HEK293 (cell line): ENCODE results near the gene PTPRK.

ENCODE experiments used
- CTCF ChIA-PET: fragments of 350-600 bp; formaldehyde crosslinking; extraction: SDS; loops from one replicate; lab custom pipeline; 2021; ENCODE audit warnings: antibody characterized with exemption; lab: Yijun Ruan, JAX
- POLR2A ChIA-PET: fragments of 300-600 bp; formaldehyde crosslinking; extraction: SDS; loops from one replicate; lab custom pipeline; 2020; ENCODE audit warnings: antibody characterized with exemption, inconsistent platforms; lab: Yijun Ruan, JAX
- H3K27ac ChIP-seq: fragments of 200-500 bp; sonication (Bioruptor generic); 2 replicates; pipeline ENCODE4 v1.5.1; 2014; ENCODE audit warnings: low read depth, low read length, control low read depth, inconsistent platforms; ENCODE audit errors: extremely low read depth
- H3K36me3 ChIP-seq, 2 experiments: fragments of 200-500 bp in 1 of 2; sonication (Bioruptor generic) in 1 of 2; 1 replicate in 1 of 2; 2 replicates in 1 of 2; pipeline ENCODE4 v1.5.1; 2014 to 2017; ENCODE audit warnings: inconsistent platforms in 2 of 2, low read length in 2 of 2; ENCODE audit not compliant: control insufficient read depth in 2 of 2, insufficient read depth in 1 of 2
- H3K4me1 ChIP-seq: fragments of 200-500 bp; sonication (Bioruptor generic); 2 replicates; pipeline ENCODE4 v1.5.1; 2014; ENCODE audit warnings: mild to moderate bottlenecking, low read length, inconsistent platforms; ENCODE audit not compliant: control insufficient read depth, insufficient read depth
- H3K4me3 ChIP-seq: 2 replicates; pipeline ENCODE4 v1.5.1; 2011; ENCODE audit warnings: low read depth, mild to moderate bottlenecking, control low read depth, low read length, moderate library complexity
- H3K9me3 ChIP-seq: fragments of 200-500 bp; sonication (Bioruptor generic); 2 replicates; pipeline ENCODE4 v1.5.1; 2014; ENCODE audit warnings: low read depth, low read length, inconsistent platforms; ENCODE audit not compliant: control insufficient read depth, insufficient read depth
- PBX3 ChIP-seq: sonication (generic); formaldehyde crosslinking; IDR thresholded peaks from 2 replicates; pipeline ENCODE4 v1.8.1; 2022; ENCODE audit warnings: mild to moderate bottlenecking, moderate library complexity, missing genetic modification reagents
- TCF7L2 ChIP-seq: IDR thresholded peaks from 2 replicates; pipeline ENCODE4 v1.6.1; 2011; ENCODE audit warnings: low read depth, mild to moderate bottlenecking, inconsistent platforms, low read length, moderate library complexity, borderline replicate concordance
- WT1 ChIP-seq: fragments of 450-650 bp; formaldehyde crosslinking; IDR thresholded peaks from 2 replicates; pipeline ENCODE4 v1.5.1; 2016; ENCODE audit warnings: missing biosample characterization, missing genetic modification characterization
- ZBTB10 ChIP-seq: fragments of 450-650 bp; formaldehyde crosslinking; IDR thresholded peaks from 2 replicates; pipeline ENCODE4 v1.5.1; 2016; ENCODE audit warnings: missing biosample characterization, missing genetic modification characterization
- ZBTB17 ChIP-seq: fragments of 450-650 bp; formaldehyde crosslinking; IDR thresholded peaks from 2 replicates; pipeline ENCODE4 v1.5.1; 2016; ENCODE audit warnings: missing biosample characterization, missing genetic modification characterization
- ZBTB48 ChIP-seq: fragments of 450-650 bp; formaldehyde crosslinking; IDR thresholded peaks from 2 replicates; pipeline ENCODE4 v1.5.1; 2016; ENCODE audit warnings: missing biosample characterization, missing genetic modification characterization
- ZFP37 ChIP-seq: fragments of 450-650 bp; formaldehyde crosslinking; IDR thresholded peaks from 2 replicates; pipeline ENCODE4 v1.5.1; 2016; ENCODE audit warnings: missing biosample characterization, missing genetic modification characterization
- ZNF140 ChIP-seq: fragments of 450-650 bp; formaldehyde crosslinking; IDR thresholded peaks from 2 replicates; pipeline ENCODE4 v1.5.1; 2016; ENCODE audit warnings: missing biosample characterization, missing genetic modification characterization
- ZNF155 ChIP-seq: fragments of 450-650 bp; formaldehyde crosslinking; IDR thresholded peaks from 2 replicates; pipeline ENCODE4 v1.5.1; 2016; ENCODE audit warnings: missing biosample characterization, missing genetic modification characterization
- ZNF2 ChIP-seq: fragments of 450-650 bp; formaldehyde crosslinking; IDR thresholded peaks from 2 replicates; pipeline ENCODE4 v1.5.1; 2016; ENCODE audit warnings: missing biosample characterization, missing genetic modification characterization
- ZNF239 ChIP-seq: fragments of 450-650 bp; formaldehyde crosslinking; IDR thresholded peaks from 2 replicates; pipeline ENCODE4 v1.5.1; 2016; ENCODE audit warnings: missing biosample characterization, missing genetic modification characterization
- ZNF37A ChIP-seq: fragments of 450-650 bp; IDR thresholded peaks from 2 replicates; pipeline ENCODE4 v1.5.1; 2018; ENCODE audit warnings: missing biosample characterization, missing genetic modification characterization
- ZNF501 ChIP-seq: fragments of 450-650 bp; formaldehyde crosslinking; IDR thresholded peaks from 2 replicates; pipeline ENCODE4 v1.5.1; 2016; ENCODE audit warnings: missing biosample characterization, missing genetic modification characterization
- ZNF596 ChIP-seq: fragments of 450-650 bp; IDR thresholded peaks from 2 replicates; pipeline ENCODE4 v1.5.0; 2018; ENCODE audit warnings: missing biosample characterization, mild to moderate bottlenecking, missing genetic modification characterization, moderate library complexity
- ZNF600 ChIP-seq: fragments of 450-650 bp; formaldehyde crosslinking; IDR thresholded peaks from 2 replicates; pipeline ENCODE4 v1.5.1; 2016; ENCODE audit warnings: missing biosample characterization, missing genetic modification characterization
- ZNF645 ChIP-seq: fragments of 450-650 bp; formaldehyde crosslinking; IDR thresholded peaks from 2 replicates; pipeline ENCODE4; 2016; ENCODE audit warnings: missing biosample characterization, missing genetic modification characterization
- ZSCAN18 ChIP-seq: fragments of 450-650 bp; formaldehyde crosslinking; IDR thresholded peaks from 2 replicates; pipeline ENCODE4 v1.5.1; 2016; ENCODE audit warnings: missing biosample characterization, missing genetic modification characterization

PTPRK gene

GRCh38 chr6:127920804-127921203 is 599.6 kb downstream of the PTPRK start:
- POLR2A ChIA-PET: no interaction called here
- Histone ChIP-seq H3K4me1 (no peaks in the 10 kb centered on the region), H3K4me3 (no peak overlapping the region), H3K27ac (no peak overlapping the region), H3K36me3 (no peaks in the 10 kb centered on the region), H3K9me3 (no peaks in the 10 kb centered on the region)
- no peak for TF ChIP-seq ZNF501 (tag by site-specific recombination)
- TF ChIP-seq ZNF600 (tag by site-specific recombination): no peak
- no peak for TF ChIP-seq ZFP37 (tag by site-specific recombination)
- TF ChIP-seq WT1: no peak
- no peak for TF ChIP-seq ZBTB10
- TF ChIP-seq ZSCAN18: no peak
- no peak for TF ChIP-seq ZNF140 (tag by site-specific recombination)
- no peak for TF ChIP-seq ZNF155 (tag by site-specific recombination)
- TF ChIP-seq ZNF596 (tag by site-specific recombination): no peak
- TF ChIP-seq ZNF37A (tag by site-specific recombination): no peak
- TF ChIP-seq TCF7L2: no peak
- TF ChIP-seq PBX3: no peak
- TF ChIP-seq ZNF239: no peak
- TF ChIP-seq ZNF645: no peak
- no peak for TF ChIP-seq ZBTB48
- no peak for TF ChIP-seq ZBTB17 (tag by site-specific recombination)
- TF ChIP-seq ZNF2 (tag by site-specific recombination): no peak
- CTCF ChIA-PET: interaction anchor here (0.6 kb wide), 1 partner anchor 407 kb away, joined by 3 read pairs; no protein-coding TSS in a partner anchor
